ENCODE measurements around the gene VASH2. TPM values are rescaled to one million over a fixed set of nuclear protein-coding genes. Genes with fewer than 3 reads are reported as not detected.

Gene VASH2
- total RNA-seq, 1 donor from 2014 or later, result 1.2 TPM

DNA sequence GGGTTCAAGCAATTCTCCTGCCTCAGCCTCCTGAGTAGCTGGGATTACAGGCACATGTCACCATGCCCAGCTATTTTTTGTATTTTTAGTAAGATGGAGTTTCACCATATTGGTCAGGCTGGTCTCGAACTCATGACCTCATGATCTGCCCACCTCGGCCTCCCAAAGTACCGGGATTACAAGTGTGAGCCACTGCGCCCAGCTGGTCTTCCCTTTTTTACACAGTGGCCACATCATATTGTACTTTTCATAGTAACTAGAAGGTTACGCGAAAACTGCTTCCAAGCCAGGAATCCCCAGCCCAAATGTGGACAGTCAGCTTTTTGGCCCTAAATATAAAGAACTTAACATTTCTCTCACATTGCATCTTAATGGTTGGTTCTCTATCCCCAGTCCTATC, 4.2 kb downstream of the VASH2 start:
- TF ChIP-seq CTCF (IDR thresholded peaks at IDR 0.05; ENCODE audit: borderline replicate concordance), result no peak
- Histone ChIP-seq H3K9me3 (replicated peaks) (no peaks in the 10 kb centered on the region), H3K4me1 (peaks cover 26% of the 10 kb centered on the region), H3K27ac (replicated peaks) (no peak overlapping the region), H3K4me3 (no peak overlapping the region), H3K27me3 (ENCODE audit: low read depth) (peaks cover 64% of the 10 kb centered on the region), H3K36me3 (no peaks in the 10 kb centered on the region)
- intact Hi-C loops (cut with micrococcal nuclease), result no loop called here
- DNase-seq, result no peak

DNA sequence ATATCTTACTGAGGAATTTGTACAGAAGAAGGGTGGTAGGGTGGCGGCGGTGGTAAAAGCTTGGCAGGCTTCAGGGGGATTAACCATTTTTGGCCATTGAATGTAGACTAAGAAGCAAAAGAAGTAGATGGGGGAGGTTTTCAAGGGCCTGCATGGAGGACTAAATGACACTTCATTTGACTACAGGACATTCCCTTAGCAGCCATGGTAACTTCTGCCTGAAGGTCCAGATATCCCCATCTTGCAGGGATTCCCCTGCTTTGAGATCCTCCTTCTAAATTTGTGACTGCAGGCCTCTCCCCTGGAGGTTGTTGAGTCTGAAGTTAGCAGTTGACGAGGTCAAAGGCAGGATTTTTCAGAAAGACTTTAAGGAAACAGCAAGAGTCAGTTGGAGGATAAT, 4.8 kb downstream of the VASH2 start:
- H3K27ac ChIP-seq (replicated peaks), result no peak overlapping the region
- H3K4me1 ChIP-seq, result peaks cover 21% of the 10 kb centered on the region
- no peak for TF ChIP-seq CTCF (IDR thresholded peaks at IDR 0.05; ENCODE audit: borderline replicate concordance)
- H3K4me3 ChIP-seq, result no peak overlapping the region
- no peaks in the 10 kb centered on the region for H3K9me3 ChIP-seq (replicated peaks)
- intact Hi-C loops (cut with micrococcal nuclease), result no loop called here
- DNase-seq, result no peak
- H3K36me3 ChIP-seq, result no peaks in the 10 kb centered on the region
- peaks cover 61% of the 10 kb centered on the region for H3K27me3 ChIP-seq (ENCODE audit: low read depth)

DNA sequence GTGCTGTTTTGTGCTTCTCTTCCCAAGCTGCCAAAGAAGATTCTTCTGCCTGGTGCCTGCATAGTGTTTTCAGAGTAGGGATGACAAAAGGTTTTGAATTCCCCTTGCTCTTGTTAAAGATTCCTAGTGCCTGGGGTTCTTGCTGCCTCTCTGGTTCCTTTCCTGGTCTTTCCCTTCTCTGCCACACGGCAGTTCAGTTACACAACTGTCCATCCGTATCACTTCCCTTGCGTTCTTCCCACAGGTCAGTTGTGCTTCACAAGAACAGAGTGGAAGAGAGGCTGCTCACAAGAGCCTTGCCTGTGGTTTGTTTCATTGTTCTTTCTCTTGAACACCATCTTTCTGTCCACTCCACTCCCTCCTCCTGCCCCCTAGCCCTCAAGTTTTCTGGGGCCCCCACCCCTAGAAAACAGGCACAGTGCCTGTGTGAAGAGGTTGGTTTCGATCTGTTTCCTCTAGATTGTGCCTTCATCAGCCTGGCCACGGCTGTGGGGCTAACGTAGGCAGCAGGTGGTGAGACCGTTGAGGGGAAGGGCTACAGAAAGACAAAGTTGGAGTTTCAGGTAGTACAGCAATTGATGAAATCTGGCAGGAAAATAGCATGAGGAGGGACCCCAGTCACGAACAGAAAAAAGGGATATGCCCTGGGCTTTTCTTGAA, 5.8 kb downstream of the VASH2 start:
- Histone ChIP-seq H3K27ac (replicated peaks) (no peak overlapping the region), H3K4me1 (peaks cover 11% of the 10 kb centered on the region), H3K36me3 (no peaks in the 10 kb centered on the region), H3K27me3 (ENCODE audit: low read depth) (peaks cover 55% of the 10 kb centered on the region), H3K4me3 (no peak overlapping the region), H3K9me3 (replicated peaks) (no peaks in the 10 kb centered on the region)
- no peak for DNase-seq
- intact Hi-C loops (cut with micrococcal nuclease), result no loop called here
- no peak for TF ChIP-seq CTCF (IDR thresholded peaks at IDR 0.05; ENCODE audit: borderline replicate concordance)

GRCh38 chr1:212957546-212957945, 7.2 kb downstream of the VASH2 start:
- intact Hi-C loops (cut with micrococcal nuclease), result no loop called here
- no peak overlapping the region for H3K27ac ChIP-seq (replicated peaks)
- no peaks in the 10 kb centered on the region for H3K9me3 ChIP-seq (replicated peaks)
- H3K4me1 ChIP-seq, result no peaks in the 10 kb centered on the region
- H3K36me3 ChIP-seq, result no peaks in the 10 kb centered on the region
- no peak for TF ChIP-seq CTCF (IDR thresholded peaks at IDR 0.05; ENCODE audit: borderline replicate concordance)
- no peak overlapping the region for H3K4me3 ChIP-seq
- peaks cover 50% of the 10 kb centered on the region for H3K27me3 ChIP-seq (ENCODE audit: low read depth)
- no peak for DNase-seq

- DNase-seq, result no peak
- no peaks in the 10 kb centered on the region for H3K9me3 ChIP-seq (replicated peaks)
Measured at GRCh38 chr1:212958175-212958574, 7.8 kb downstream of the VASH2 start.

More at GRCh38 chr1:212958175-212958574, 7.8 kb downstream of the VASH2 start:
- TF ChIP-seq CTCF (IDR thresholded peaks at IDR 0.05; ENCODE audit: borderline replicate concordance), result no peak
- no peak overlapping the region for H3K27ac ChIP-seq (replicated peaks)
- no peaks in the 10 kb centered on the region for H3K4me1 ChIP-seq
- H3K36me3 ChIP-seq, result no peaks in the 10 kb centered on the region
- H3K27me3 ChIP-seq (ENCODE audit: low read depth), result peaks cover 56% of the 10 kb centered on the region
- intact Hi-C loops (cut with micrococcal nuclease), result no loop called here
- no peak overlapping the region for H3K4me3 ChIP-seq

Measured in left ventricle myocardium inferior (tissue), 1 donor.